Right lobe of liver (tissue), 4 donors: Measurements from ENCODE around the gene PTPRK.

Source experiments
- CTCF ChIP-seq, 4 donors: fragments of 200-600 bp in 3 of 4; fragments of 450-650 bp in 1 of 4; IDR thresholded peaks; one replicate each; pipeline versions ENCODE4 v1.5.1 to v1.8.0; 2016 to 2022; ENCODE audit warnings: antibody characterized with exemption in 4 of 4, mild to moderate bottlenecking in 2 of 4
- POLR2A ChIP-seq: fragments of 450-650 bp; IDR thresholded peaks from one replicate; pipeline ENCODE4 v1.6.1; 2017; ENCODE audit warnings: antibody characterized with exemption, mild to moderate bottlenecking
- donor health status: DM: no; HTN: no; CAD: no.
- donor health status: DM: no; HTN: no; CAD: no.
- donor health status: DM: no; HTN: yes; CAD: no.

DNA sequence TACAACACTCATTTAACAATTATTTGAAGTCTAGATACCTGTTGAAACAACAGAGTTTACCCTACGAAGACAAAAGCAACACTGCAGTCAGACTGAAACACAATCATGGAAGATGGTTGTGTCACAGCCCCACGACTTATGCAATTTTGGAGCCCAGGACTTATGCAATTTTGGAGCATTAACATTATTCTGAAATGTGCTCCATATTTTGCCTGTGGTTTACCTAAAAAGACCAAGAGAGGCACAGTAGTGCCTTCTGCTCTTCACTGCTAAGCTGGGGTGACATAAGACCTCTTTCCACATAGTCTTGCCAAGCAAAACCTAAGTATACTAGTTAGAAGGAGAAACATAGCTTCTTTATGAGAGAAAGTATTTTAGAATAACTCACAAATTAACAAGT, 216.5 kb downstream of the PTPRK start:
- TF ChIP-seq CTCF (IDR thresholded peaks at IDR 0.05) = no peak
- TF ChIP-seq POLR2A = no peak
